HCT116 (cell line): ENCODE data around the gene CS.

Experiments
- CTCF ChIP-seq, 3 experiments: fragments of 200-600 bp in 1 of 3; sonication (generic) in 1 of 3; IDR thresholded peaks in 2 of 3; conservative IDR thresholded peaks in 1 of 3; 2 replicates each; pipeline ENCODE4 v1.5.1; 2012 to 2017; ENCODE audit warnings: low read depth in 2 of 3, low read length in 2 of 3, antibody characterized with exemption in 1 of 3, borderline replicate concordance in 1 of 3, control low read depth in 1 of 3, mild to moderate bottlenecking in 1 of 3, mixed read lengths in 1 of 3, mixed run types in 1 of 3, moderate library complexity in 1 of 3; ENCODE audit not compliant: insufficient read depth in 1 of 3
- EZH2 ChIP-seq: fragments of 200-600 bp; sonication (generic); IDR thresholded peaks from 2 replicates; pipeline ENCODE4 v1.6.1; 2017; ENCODE audit warnings: antibody characterized with exemption, mixed run types
- POLR2A ChIP-seq: IDR thresholded peaks from 2 replicates; pipeline ENCODE4 v1.7.0; 2011; ENCODE audit warnings: borderline replicate concordance; ENCODE audit not compliant: insufficient read depth, insufficient read length; ENCODE audit errors: extremely low read depth
- RAD21 ChIP-seq: IDR thresholded peaks from 2 replicates; pipeline ENCODE4 v1.6.1; 2012; ENCODE audit warnings: low read depth, mild to moderate bottlenecking
- TCF7L2 ChIP-seq: IDR thresholded peaks from 2 replicates; pipeline ENCODE4 v1.7.0; 2011; ENCODE audit warnings: borderline replicate concordance, inconsistent platforms; ENCODE audit not compliant: insufficient read depth, insufficient read length; ENCODE audit errors: extremely low read depth
- TF ChIP-seq, protein P1 (sequence below): IDR thresholded peaks from 2 replicates; pipeline ENCODE4 v1.6.1; 2012; ENCODE audit warnings: low read depth
- TF ChIP-seq, protein P2 (sequence below): IDR thresholded peaks from 2 replicates; pipeline ENCODE4 v1.6.1; 2012

DNA sequence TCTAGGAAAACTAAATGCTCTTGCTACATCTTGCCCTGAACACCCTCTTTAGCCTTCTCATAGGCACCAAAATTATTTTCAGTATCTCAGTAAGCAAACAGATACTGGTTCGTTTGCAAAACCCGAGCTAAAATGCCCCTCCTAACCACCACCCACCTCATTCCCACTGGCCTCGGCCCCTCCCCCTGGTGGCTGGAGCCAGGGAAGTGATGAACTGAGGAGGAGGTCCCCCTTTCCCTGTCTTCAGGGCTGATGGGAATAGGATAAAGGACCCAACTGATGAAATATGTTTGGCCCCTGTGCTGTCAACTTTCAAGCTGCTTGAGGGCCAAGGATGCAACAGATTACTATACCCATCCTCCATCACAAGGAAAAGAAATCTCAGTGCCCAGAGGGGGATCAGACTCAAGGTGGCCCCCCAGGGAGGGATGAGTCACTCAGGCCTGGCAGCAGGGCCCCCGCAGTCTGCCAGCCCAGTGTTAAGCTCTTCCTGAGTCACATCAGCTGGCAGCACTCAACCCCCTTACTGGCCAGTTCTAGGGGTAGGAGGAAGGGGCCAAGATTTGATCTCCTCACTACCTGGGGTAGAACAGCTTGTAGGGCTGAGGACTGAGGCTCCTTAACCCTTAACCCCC, 43.7 kb downstream of the CS start:
- TF ChIP-seq CTCF (IDR thresholded peaks at IDR 0.05 in 2 of 3, conservative IDR thresholded peaks at IDR 0.05 in 1 of 3; ENCODE audit: borderline replicate concordance in 1 of 3, insufficient read depth in 1 of 3, low read depth in 2 of 3, low read length in 2 of 3) (0 out of 6 replicates have a peak, but pooled peaks of 1 of the 3 experiments have one; percentile 5), RAD21 (no peak), POLR2A (no peak), TCF7L2 (no peak), EZH2 (no peak)
- TF ChIP-seq, protein P1, sequence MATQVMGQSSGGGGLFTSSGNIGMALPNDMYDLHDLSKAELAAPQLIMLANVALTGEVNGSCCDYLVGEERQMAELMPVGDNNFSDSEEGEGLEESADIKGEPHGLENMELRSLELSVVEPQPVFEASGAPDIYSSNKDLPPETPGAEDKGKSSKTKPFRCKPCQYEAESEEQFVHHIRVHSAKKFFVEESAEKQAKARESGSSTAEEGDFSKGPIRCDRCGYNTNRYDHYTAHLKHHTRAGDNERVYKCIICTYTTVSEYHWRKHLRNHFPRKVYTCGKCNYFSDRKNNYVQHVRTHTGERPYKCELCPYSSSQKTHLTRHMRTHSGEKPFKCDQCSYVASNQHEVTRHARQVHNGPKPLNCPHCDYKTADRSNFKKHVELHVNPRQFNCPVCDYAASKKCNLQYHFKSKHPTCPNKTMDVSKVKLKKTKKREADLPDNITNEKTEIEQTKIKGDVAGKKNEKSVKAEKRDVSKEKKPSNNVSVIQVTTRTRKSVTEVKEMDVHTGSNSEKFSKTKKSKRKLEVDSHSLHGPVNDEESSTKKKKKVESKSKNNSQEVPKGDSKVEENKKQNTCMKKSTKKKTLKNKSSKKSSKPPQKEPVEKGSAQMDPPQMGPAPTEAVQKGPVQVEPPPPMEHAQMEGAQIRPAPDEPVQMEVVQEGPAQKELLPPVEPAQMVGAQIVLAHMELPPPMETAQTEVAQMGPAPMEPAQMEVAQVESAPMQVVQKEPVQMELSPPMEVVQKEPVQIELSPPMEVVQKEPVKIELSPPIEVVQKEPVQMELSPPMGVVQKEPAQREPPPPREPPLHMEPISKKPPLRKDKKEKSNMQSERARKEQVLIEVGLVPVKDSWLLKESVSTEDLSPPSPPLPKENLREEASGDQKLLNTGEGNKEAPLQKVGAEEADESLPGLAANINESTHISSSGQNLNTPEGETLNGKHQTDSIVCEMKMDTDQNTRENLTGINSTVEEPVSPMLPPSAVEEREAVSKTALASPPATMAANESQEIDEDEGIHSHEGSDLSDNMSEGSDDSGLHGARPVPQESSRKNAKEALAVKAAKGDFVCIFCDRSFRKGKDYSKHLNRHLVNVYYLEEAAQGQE: no peak
- TF ChIP-seq, protein P2, sequence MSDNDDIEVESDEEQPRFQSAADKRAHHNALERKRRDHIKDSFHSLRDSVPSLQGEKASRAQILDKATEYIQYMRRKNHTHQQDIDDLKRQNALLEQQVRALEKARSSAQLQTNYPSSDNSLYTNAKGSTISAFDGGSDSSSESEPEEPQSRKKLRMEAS: no peak
